Measurements from ENCODE around the gene DNAJC4. TPM values are rescaled to one million over a fixed set of nuclear protein-coding genes. Genes with fewer than 3 reads are reported as not detected.

Gene DNAJC4
- total and polyA plus RNA-seq, 9 of the 15 experiments (the other 6 are each of a cell fraction or from before 2014, with no cell fraction given), result 4.0 to 32.6 (median 19.9) TPM

- no peak for TF ChIP-seq MGA (IDR thresholded peaks at IDR 0.05)
- TF ChIP-seq POLR2AphosphoS2 (IDR thresholded peaks at IDR 0.05; ENCODE audit: low read length), result no peak
- no peak for TF ChIP-seq BRF2 (IDR thresholded peaks at IDR 0.05; ENCODE audit: borderline replicate concordance, insufficient read depth, insufficient read length)
- no peak for TF ChIP-seq FOS (IDR thresholded peaks at IDR 0.05; ENCODE audit: extremely low read depth, insufficient read length)
- no peak for TF ChIP-seq SMAD2 (IDR thresholded peaks at IDR 0.05; ENCODE audit: low read depth, low read length)
- TF ChIP-seq ZBTB11 (CRISPR knock-in tag; IDR thresholded peaks at IDR 0.05), result peak in 2 of 3 experiments; percentile 68 to 96; a peak in 3 of 6 replicates
- 0 out of 2 replicates have a peak, but pooled peaks have one; percentile 43 for TF ChIP-seq MYNN (IDR thresholded peaks at IDR 0.05)
- no peak for TF ChIP-seq MYNN (CRISPR knock-in tag; IDR thresholded peaks at IDR 0.05)
- TF ChIP-seq TEAD1 (CRISPR knock-in tag; IDR thresholded peaks at IDR 0.05), result peak in 1 of 2 experiments; percentile 48; a peak in 1 of 4 replicates
- TF ChIP-seq TAF9B (IDR thresholded peaks at IDR 0.05; ENCODE audit: partially characterized antibody), result peak; percentile 78
These were observed 11.4 kb downstream of the DNAJC4 start (continued) for GRCh38 chr11:64241491-64242374.
